A549 treated with AZD2906 at 1 μM for 4 hours (cell line): ENCODE data around the gene NUDT4. TPM values are rescaled to one million over a fixed set of nuclear protein-coding genes. Genes with fewer than 3 reads are reported as not detected.

Experiments used
- total RNA-seq: library from RNA; stranded (reverse); fragments of 200-300 nt; extraction: Qiagen RNA extraction; gene quantifications from 5 replicates; pipeline ENCODE4 v1.2.3, GENCODE V29; 2022

Gene NUDT4
- total RNA-seq = 27.5 to 32.8 TPM (median 29.2 TPM) in 5 replicates

DNA sequence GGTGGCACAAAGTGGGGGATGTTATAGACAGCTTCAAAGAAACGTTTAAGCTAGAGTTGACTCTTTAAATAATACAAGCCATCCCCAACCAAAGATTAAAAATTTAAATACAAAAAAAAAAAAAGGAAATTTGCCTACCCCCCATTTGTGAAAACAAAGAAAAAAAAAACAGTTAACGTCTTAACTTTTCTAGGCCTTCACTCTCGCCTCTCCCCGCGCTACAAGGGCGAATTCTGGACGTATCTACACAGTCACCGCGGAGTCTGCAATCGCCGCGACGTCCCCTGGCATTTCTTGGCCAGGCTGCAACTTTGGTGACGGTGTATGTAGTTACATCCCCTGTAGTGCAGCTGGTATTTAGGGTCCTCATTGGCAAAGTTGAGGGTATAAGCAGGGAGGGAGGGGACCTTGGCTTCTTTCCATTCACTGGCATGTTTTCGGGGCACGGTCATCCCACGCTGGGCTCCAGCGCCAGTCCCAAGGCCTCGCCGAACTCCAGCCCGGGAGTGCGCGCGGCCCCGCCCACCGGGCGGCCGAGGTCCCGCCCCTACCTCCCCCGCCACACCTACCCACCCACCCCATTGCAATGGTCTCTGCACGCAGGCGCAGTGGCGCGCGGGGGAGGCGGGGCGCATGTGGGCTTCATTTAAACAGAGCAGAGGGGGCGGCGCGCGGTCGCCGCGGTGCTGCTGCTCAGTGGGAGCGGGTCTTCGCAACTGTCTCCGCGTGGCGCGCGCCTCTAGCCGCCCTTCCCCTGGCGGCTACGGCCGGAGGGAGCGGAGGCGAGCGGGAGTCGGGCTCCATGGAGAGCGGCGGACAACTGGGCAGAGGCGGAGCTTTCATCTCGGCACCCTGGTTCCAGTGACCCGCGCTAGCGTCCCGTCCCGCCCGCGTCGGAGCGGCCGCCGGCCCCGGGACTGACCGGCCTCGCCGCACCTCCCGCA is at the start of gene NUDT4:
Gene NUDT4, plus strand, starts transcription at position 674 of the 944 bp plus-strand sequence. CDS start 398 bp downstream, outside the sequence.

DNA sequence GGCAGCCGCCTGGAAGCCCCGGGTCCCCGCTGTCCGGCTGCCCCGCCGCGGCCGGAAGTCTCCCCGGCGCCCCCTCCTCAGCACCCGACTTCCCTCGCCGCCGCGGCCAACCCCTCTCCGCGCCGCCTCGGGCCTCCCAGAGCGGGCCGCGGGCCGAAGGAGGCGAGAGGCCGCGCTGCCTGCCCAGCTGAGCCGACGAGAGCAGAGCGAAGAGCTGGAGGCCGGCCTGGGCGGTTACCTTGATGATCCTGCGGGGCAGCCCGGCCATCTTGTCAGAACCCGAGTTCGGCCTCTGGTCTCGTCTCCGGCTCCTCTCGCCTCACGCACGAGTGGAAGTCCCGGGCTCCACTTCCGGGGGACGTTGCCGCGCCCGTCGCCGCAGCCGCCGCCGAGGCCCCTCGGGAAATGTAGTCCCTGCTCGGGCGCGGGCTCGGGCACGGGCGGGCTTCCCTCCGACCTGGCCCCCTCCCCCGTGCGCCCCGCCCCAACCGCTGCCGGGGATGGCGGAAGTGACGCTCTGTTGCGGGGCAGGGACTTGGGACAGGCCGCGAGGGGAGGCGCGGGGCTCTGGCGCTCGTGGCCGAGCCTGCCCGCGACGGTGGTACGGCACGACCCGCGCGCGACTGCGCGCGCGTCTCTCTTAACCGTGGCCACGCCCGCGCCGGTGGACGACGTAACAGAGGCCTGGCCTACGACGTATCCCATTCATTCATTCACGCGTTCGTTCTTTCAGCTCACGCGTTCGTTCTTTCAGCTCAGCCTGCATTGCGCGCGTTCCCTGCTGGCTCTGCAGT is 64.1 kb downstream of the NUDT4 start, which contains the start of gene UBE2N:
Gene UBE2N, minus strand, starts transcription at position 331 of the 794 bp plus-strand sequence. Its CDS starts 63 bp downstream, at position 268.

Other genes starting within 250 kb of the NUDT4 start
- 146 to 200 TPM (median 148 TPM) in 5 replicates for gene UBE2N, start 64.0 kb downstream of the NUDT4 start, total RNA-seq
- gene MRPL42, start 89.6 kb downstream of the NUDT4 start, total RNA-seq = 39.7 to 63.0 TPM (median 46.8 TPM) in 5 replicates
- gene SOCS2, start 194.8 kb downstream of the NUDT4 start, total RNA-seq = 16.6 to 19.3 TPM (median 17.6 TPM) in 5 replicates